Stimulated activated naive CD8-positive, alpha-beta T cell treated with anti-CD3 and anti-CD28 coated beads, Interleukin-15, Interleukin-2, amounts not matched to agents 100 ng/mL and 50 ng/mL, for 24 hours (primary cell): ENCODE results near the gene CDH12.

Experiments used
- H3K27ac Mint-ChIP-seq: one replicate; pipeline ENCODE4 v1.8.0; 2021; ENCODE audit warnings: mild to moderate bottlenecking, mixed read lengths
- H3K27me3 Mint-ChIP-seq: one replicate; pipeline ENCODE4 v1.8.0; 2021; ENCODE audit warnings: mixed read lengths
- H3K36me3 Mint-ChIP-seq: one replicate; pipeline ENCODE4 v1.8.0; 2021; ENCODE audit warnings: low read depth, mixed read lengths
- H3K4me1 Mint-ChIP-seq: one replicate; pipeline ENCODE4 v1.8.0; 2021; ENCODE audit warnings: low read depth, mixed read lengths
- H3K4me3 Mint-ChIP-seq: one replicate; pipeline ENCODE4 v1.8.0; 2021; ENCODE audit warnings: mild to moderate bottlenecking, mixed read lengths
- H3K9me3 Mint-ChIP-seq: one replicate; pipeline ENCODE4 v1.8.0; 2021; ENCODE audit warnings: mixed read lengths

CDH12 gene

GRCh38 chr5:21910731-21911130, 942.4 kb downstream of the CDH12 start:
- Mint-ChIP-seq H3K36me3 (no peaks in the 10 kb centered on the region), H3K9me3 (peaks cover 4% of the 10 kb centered on the region)

GRCh38 chr5:21895766-21896350, 957.3 kb downstream of the CDH12 start:
- no peaks in the 10 kb centered on the region for H3K36me3 Mint-ChIP-seq
- no peaks in the 10 kb centered on the region for H3K4me1 Mint-ChIP-seq
- no peaks in the 10 kb centered on the region for H3K27me3 Mint-ChIP-seq
- no peak overlapping the region for H3K4me3 Mint-ChIP-seq
- no peak overlapping the region for H3K27ac Mint-ChIP-seq
- peaks cover 11% of the 10 kb centered on the region for H3K9me3 Mint-ChIP-seq

More at GRCh38 chr5:21910731-21911130, 942.4 kb downstream of the CDH12 start:
- no peak overlapping the region for H3K4me3 Mint-ChIP-seq
- no peaks in the 10 kb centered on the region for H3K4me1 Mint-ChIP-seq
- no peak overlapping the region for H3K27ac Mint-ChIP-seq
- no peaks in the 10 kb centered on the region for H3K27me3 Mint-ChIP-seq

- H3K27me3 Mint-ChIP-seq = no peaks in the 10 kb centered on the region
- H3K36me3 Mint-ChIP-seq = no peaks in the 10 kb centered on the region
- peaks cover 11% of the 10 kb centered on the region for H3K9me3 Mint-ChIP-seq
- no peaks in the 10 kb centered on the region for H3K4me1 Mint-ChIP-seq
- H3K4me3 Mint-ChIP-seq = no peak overlapping the region
- no peak overlapping the region for H3K27ac Mint-ChIP-seq
These were observed 960.0 kb downstream of the CDH12 start for GRCh38 chr5:21893161-21893560.

- H3K27ac Mint-ChIP-seq = no peak overlapping the region
- no peak overlapping the region for H3K4me3 Mint-ChIP-seq
- peaks cover 10% of the 10 kb centered on the region for H3K9me3 Mint-ChIP-seq
- no peaks in the 10 kb centered on the region for H3K27me3 Mint-ChIP-seq
- no peaks in the 10 kb centered on the region for H3K36me3 Mint-ChIP-seq
- H3K4me1 Mint-ChIP-seq = no peaks in the 10 kb centered on the region
These were observed 963.6 kb downstream of the CDH12 start for GRCh38 chr5:21889581-21889980.

GRCh38 chr5:21882074-21882745, 970.9 kb downstream of the CDH12 start:
- Mint-ChIP-seq H3K36me3 (no peaks in the 10 kb centered on the region), H3K27me3 (no peaks in the 10 kb centered on the region), H3K9me3 (peaks cover 4% of the 10 kb centered on the region), H3K27ac (no peak overlapping the region), H3K4me1 (no peaks in the 10 kb centered on the region), H3K4me3 (no peak overlapping the region)

- Mint-ChIP-seq H3K36me3 (no peaks in the 10 kb centered on the region), H3K27me3 (no peaks in the 10 kb centered on the region), H3K4me1 (no peaks in the 10 kb centered on the region), H3K4me3 (no peak overlapping the region), H3K27ac (no peak overlapping the region), H3K9me3 (peaks cover 7% of the 10 kb centered on the region)
These were observed 973.0 kb downstream of the CDH12 start for GRCh38 chr5:21880164-21880563.

- Mint-ChIP-seq H3K36me3 (no peaks in the 10 kb centered on the region), H3K4me3 (no peak overlapping the region), H3K9me3 (peaks cover 18% of the 10 kb centered on the region), H3K27ac (no peak overlapping the region), H3K4me1 (no peaks in the 10 kb centered on the region), H3K27me3 (no peaks in the 10 kb centered on the region)
These were observed 990.2 kb downstream of the CDH12 start for GRCh38 chr5:21862986-21863385.

GRCh38 chr5:21858441-21858840, 994.7 kb downstream of the CDH12 start:
- no peaks in the 10 kb centered on the region for H3K36me3 Mint-ChIP-seq
- no peak overlapping the region for H3K27ac Mint-ChIP-seq
- no peaks in the 10 kb centered on the region for H3K9me3 Mint-ChIP-seq
- no peaks in the 10 kb centered on the region for H3K4me1 Mint-ChIP-seq
- H3K4me3 Mint-ChIP-seq = no peak overlapping the region
- H3K27me3 Mint-ChIP-seq = no peaks in the 10 kb centered on the region

GRCh38 chr5:21856987-21857386, 996.2 kb downstream of the CDH12 start:
- Mint-ChIP-seq H3K4me3 (no peak overlapping the region), H3K9me3 (no peaks in the 10 kb centered on the region), H3K27me3 (no peaks in the 10 kb centered on the region), H3K27ac (no peak overlapping the region), H3K4me1 (no peaks in the 10 kb centered on the region), H3K36me3 (no peaks in the 10 kb centered on the region)

- Mint-ChIP-seq H3K4me3 (no peak overlapping the region), H3K36me3 (no peaks in the 10 kb centered on the region), H3K27ac (no peak overlapping the region), H3K27me3 (no peaks in the 10 kb centered on the region), H3K4me1 (no peaks in the 10 kb centered on the region), H3K9me3 (peaks cover 3% of the 10 kb centered on the region)
These were observed 1005.8 kb downstream of the CDH12 start for GRCh38 chr5:21847300-21847699.

GRCh38 chr5:21844960-21845359, 1008.2 kb downstream of the CDH12 start:
- Mint-ChIP-seq H3K27ac (no peak overlapping the region), H3K9me3 (peaks cover 3% of the 10 kb centered on the region), H3K4me3 (no peak overlapping the region), H3K27me3 (no peaks in the 10 kb centered on the region), H3K4me1 (no peaks in the 10 kb centered on the region), H3K36me3 (no peaks in the 10 kb centered on the region)

- Mint-ChIP-seq H3K27ac (no peak overlapping the region), H3K36me3 (no peaks in the 10 kb centered on the region), H3K4me3 (no peak overlapping the region), H3K4me1 (no peaks in the 10 kb centered on the region), H3K27me3 (no peaks in the 10 kb centered on the region), H3K9me3 (peaks cover 5% of the 10 kb centered on the region)
These were observed 1018.3 kb downstream of the CDH12 start for GRCh38 chr5:21834863-21835262.

- no peaks in the 10 kb centered on the region for H3K9me3 Mint-ChIP-seq
- H3K4me1 Mint-ChIP-seq = no peaks in the 10 kb centered on the region
- H3K36me3 Mint-ChIP-seq = no peaks in the 10 kb centered on the region
- H3K4me3 Mint-ChIP-seq = no peak overlapping the region
- H3K27me3 Mint-ChIP-seq = no peaks in the 10 kb centered on the region
- H3K27ac Mint-ChIP-seq = no peak overlapping the region
These were observed 1021.9 kb downstream of the CDH12 start for GRCh38 chr5:21831145-21831787.

- H3K27me3 Mint-ChIP-seq = no peaks in the 10 kb centered on the region
- H3K36me3 Mint-ChIP-seq = no peaks in the 10 kb centered on the region
- no peaks in the 10 kb centered on the region for H3K4me1 Mint-ChIP-seq
- H3K4me3 Mint-ChIP-seq = no peak overlapping the region
- H3K27ac Mint-ChIP-seq = no peak overlapping the region
- H3K9me3 Mint-ChIP-seq = no peaks in the 10 kb centered on the region
These were observed 1026.3 kb downstream of the CDH12 start for GRCh38 chr5:21826884-21827283.

GRCh38 chr5:21823588-21823987, 1029.6 kb downstream of the CDH12 start:
- H3K4me3 Mint-ChIP-seq = no peak overlapping the region
- H3K36me3 Mint-ChIP-seq = no peaks in the 10 kb centered on the region
- no peaks in the 10 kb centered on the region for H3K4me1 Mint-ChIP-seq
- no peaks in the 10 kb centered on the region for H3K27me3 Mint-ChIP-seq
- no peak overlapping the region for H3K27ac Mint-ChIP-seq
- no peaks in the 10 kb centered on the region for H3K9me3 Mint-ChIP-seq
